Right lobe of liver (tissue), 6 donors: ENCODE results near the gene MMP11. TPM values are rescaled to one million over a fixed set of nuclear protein-coding genes. Genes with fewer than 3 reads are reported as not detected.
A peak's percentile ranks its signal among the peaks of the same experiment; 100 is the strongest.

Source experiments
- ATAC-seq, 4 donors: fragments of 200-7000 bp; cut with Tn5 transposase; one replicate each; pipeline ENCODE4 v1.9.1; 2020; ENCODE audit warnings: mild to moderate bottlenecking in 4 of 4, moderate library complexity in 4 of 4
- DNase-seq, 3 donors: peaks; one replicate each; pipeline ENCODE4 v3.0.0-alpha.2; 2020
- H3K27ac ChIP-seq, 3 donors: fragments of 200-600 bp; one replicate each; pipeline ENCODE4 v1.8.0; 2022
- H3K27me3 ChIP-seq, 2 donors: fragments of 200-600 bp; one replicate each; pipeline ENCODE4 v1.8.0; 2022
- H3K36me3 ChIP-seq, 4 donors: fragments of 200-600 bp; sonication (generic) in 1 of 4; one replicate each; pipeline versions ENCODE4 v1.5.1 to v1.8.0; 2017 to 2022; ENCODE audit warnings: control low read depth in 1 of 4
- H3K4me1 ChIP-seq, 4 donors: fragments of 200-600 bp; sonication (generic) in 1 of 4; one replicate each; pipeline versions ENCODE4 v1.5.1 to v1.8.0; 2017 to 2022; ENCODE audit warnings: control low read depth in 1 of 4
- H3K4me3 ChIP-seq, 3 donors: fragments of 200-600 bp; one replicate each; pipeline ENCODE4 v1.8.0; 2022
- H3K9me3 ChIP-seq, 4 donors: fragments of 200-600 bp; sonication (generic) in 1 of 4; one replicate each; pipeline versions ENCODE4 v1.5.1 to v1.8.0; 2017 to 2022; ENCODE audit warnings: control low read depth in 1 of 4
- CTCF ChIP-seq, 4 donors: fragments of 200-600 bp in 3 of 4; fragments of 450-650 bp in 1 of 4; IDR thresholded peaks; one replicate each; pipeline versions ENCODE4 v1.5.1 to v1.8.0; 2016 to 2022; ENCODE audit warnings: antibody characterized with exemption in 4 of 4, mild to moderate bottlenecking in 2 of 4
- POLR2A ChIP-seq: fragments of 450-650 bp; IDR thresholded peaks from one replicate; pipeline ENCODE4 v1.6.1; 2017; ENCODE audit warnings: antibody characterized with exemption, mild to moderate bottlenecking
- WGBS: methylation state at CpG from one replicate; pipeline ENCODE4 v1.1.6; 2018; ENCODE audit warnings: low coverage, low lambda C conversion rate; ENCODE audit not compliant: insufficient coverage; ENCODE audit errors: missing lambda C conversion rate; 5-methylcytosine and 5-hydroxymethylcytosine counted together
- intact Hi-C, 2 donors: fragments of 100-400 bp; cut with DNase I; formaldehyde crosslinking; loops; one replicate each; pipeline versions ENCODE4 v1.11.2 to v1.14.1; 2022
- total RNA-seq, 6 experiments: library from RNA; depleted of rRNA in 2 of 6; stranded (reverse); fragments of >200 nt in 2 of 6; fragmentation: NEBNext Ultra II Directional in 3 of 6; extraction: Animal tissue kit (Norgen Biotek cat#: 25700) in 3 of 6; gene quantifications; one replicate each; pipeline versions ENCODE4 v1.1.0 to v1.2.4, GENCODE V29; 2016 to 2023
- donor health status: DM: no; HTN: yes; CAD: no.
- donor health status: DM: no; HTN: no; CAD: no.
- donor health status: DM: no; HTN: no; CAD: no.
- donor health status: DM: no; HTN: yes; CAD: no.
- donor health status: DM: no; HTN: yes; CAD: no.

MMP11 gene
- total RNA-seq, 6 experiments from 2014 or later: 0.59 to 1.3 (median 0.90) TPM

GRCh38 chr22:23767303-23767672, 5.4 kb upstream of the MMP11 start:
- peaks cover 0 to 37% (median 12%) of the 10 kb centered on the region in 4 donors for H3K4me1 ChIP-seq
- H3K36me3 ChIP-seq: peaks cover 0 to 11% (median 7%) of the 10 kb centered on the region in 4 donors
- H3K9me3 ChIP-seq: no peaks in the 10 kb centered on the region
- TF ChIP-seq POLR2A: no peak
- TF ChIP-seq CTCF (IDR thresholded peaks at IDR 0.05): no peak
- peak in 1 of 4 donors; percentile 0 for ATAC-seq
- 5% methylated on average over 10 of the region's 27 CpGs for WGBS
- peak overlapping the region; percentile 79 to 85 (median 79) for H3K4me3 ChIP-seq
- H3K27ac ChIP-seq: peak overlapping the region; percentile 84 to 95 (median 95)
- DNase-seq: no peak
- no peaks in the 10 kb centered on the region for H3K27me3 ChIP-seq
- intact Hi-C loops: loop anchor here in 1 of 2 donors (5.0 kb wide), 1 partner anchor 80 kb away; no protein-coding TSS in a partner anchor

DNA sequence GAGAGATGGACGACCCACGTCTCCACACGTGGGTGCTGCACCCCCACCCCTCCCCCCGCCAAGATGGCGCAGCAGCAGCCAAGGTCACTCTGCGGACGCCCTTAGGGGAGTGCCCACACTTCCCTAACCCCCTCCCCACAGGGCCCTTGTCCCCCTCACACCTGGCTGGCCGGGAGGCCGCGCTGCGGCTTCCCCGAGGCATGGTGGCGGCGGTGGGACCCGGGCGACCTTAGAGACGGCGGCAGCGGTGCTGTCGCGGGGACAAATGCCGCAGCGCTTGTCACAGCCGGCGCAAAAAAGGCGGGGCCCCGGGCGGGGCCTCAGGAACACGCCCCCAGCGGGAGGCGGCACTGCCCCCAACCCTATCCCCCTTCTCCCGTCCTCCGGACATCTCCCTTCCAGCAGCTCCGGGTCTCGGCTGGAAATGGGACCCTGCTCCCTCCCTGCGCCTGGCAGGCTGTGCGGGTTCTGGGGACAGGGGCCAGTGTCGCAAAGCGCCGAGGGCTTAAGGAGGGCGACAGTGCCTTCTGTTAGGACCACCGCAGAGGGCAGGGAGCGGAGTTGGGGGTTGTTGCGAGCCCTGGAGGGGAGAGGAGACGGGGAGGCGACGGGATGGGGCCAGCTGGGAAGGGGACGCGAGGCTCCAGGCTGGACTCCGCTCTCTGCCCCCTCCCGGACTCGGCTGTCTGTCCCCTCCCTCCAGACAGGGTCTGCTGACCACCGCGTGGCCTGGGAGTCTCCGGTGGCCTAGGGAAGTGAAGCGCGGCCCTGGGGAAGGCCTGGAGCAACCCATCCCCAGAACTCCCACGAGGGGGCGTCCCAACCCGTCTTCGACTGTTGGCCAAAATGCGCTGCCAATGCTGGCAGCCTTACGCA, 4.7 kb upstream of the MMP11 start, which contains the start of gene CHCHD10:
CHCHD10 (minus strand) TSS at position 300 of the 876 bp plus-strand sequence; CDS start at position 202, 98 bp downstream.
- Histone ChIP-seq H3K4me1 (peaks cover 0 to 40% (median 12%) of the 10 kb centered on the region in 4 donors), H3K36me3 (peaks cover 0 to 11% (median 7%) of the 10 kb centered on the region in 4 donors), H3K27me3 (no peaks in the 10 kb centered on the region), H3K9me3 (no peaks in the 10 kb centered on the region), H3K27ac (peak within 1 kb of the TSS; percentile 84 to 95 (median 95)), H3K4me3 (peak within 1 kb of the TSS; percentile 79 to 85 (median 79))
- WGBS: 0% methylated on average over 9 of the region's 63 CpGs
- peak; percentile 92 for TF ChIP-seq POLR2A
- TF ChIP-seq CTCF (IDR thresholded peaks at IDR 0.05): peak; percentile 81 to 87 (median 83)
- DNase-seq: peak; percentile 90 to 93 (median 92)
- ATAC-seq: peak; percentile 73 to 83 (median 78)
- intact Hi-C loops: loop anchor here in 1 of 2 donors (5.0 kb wide), 1 partner anchor 79 kb away; no protein-coding TSS in a partner anchor

DNA sequence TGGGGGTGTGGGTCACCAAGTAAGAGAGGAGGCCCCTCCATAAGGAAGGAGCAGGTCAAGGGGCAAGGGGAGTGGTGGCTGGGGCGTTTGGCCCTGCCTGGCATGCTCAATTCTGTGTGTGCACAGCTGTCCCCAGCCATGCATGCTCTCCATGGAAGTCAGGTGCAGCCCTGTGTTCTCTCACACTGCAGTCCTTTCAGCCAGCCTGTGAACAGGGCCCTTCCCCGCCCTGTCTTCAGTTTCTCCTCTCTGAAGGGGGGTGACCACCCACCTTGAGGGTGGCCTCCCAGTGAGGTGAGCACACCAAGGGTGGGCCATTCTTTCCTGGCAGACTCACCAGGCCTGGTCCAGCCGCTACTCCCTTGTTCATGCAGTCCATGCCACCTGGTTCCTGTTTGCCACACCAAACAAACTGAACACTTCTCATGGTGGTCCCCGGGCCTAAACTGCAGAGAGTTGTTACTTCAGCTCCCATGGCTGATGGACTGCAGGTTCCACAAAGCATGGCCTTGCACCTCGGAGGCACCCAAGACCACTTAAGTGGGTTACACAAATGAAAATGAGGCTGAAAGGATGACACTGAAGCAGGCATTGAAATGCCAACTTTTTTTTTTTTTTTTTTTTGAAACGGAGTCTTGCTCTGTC, 3.2 kb upstream of the MMP11 start:
- no peak for ATAC-seq
- Histone ChIP-seq H3K27ac (no peak overlapping the region), H3K9me3 (no peaks in the 10 kb centered on the region), H3K27me3 (no peaks in the 10 kb centered on the region), H3K4me1 (peaks cover 0 to 30% (median 15%) of the 10 kb centered on the region in 4 donors), H3K36me3 (peaks cover 0 to 3% (median under 1%) of the 10 kb centered on the region in 4 donors), H3K4me3 (no peak overlapping the region)
- DNase-seq: no peak
- intact Hi-C loops: loop anchor here in 1 of 2 donors (5.0 kb wide), 1 partner anchor 78 kb away; no protein-coding TSS in a partner anchor
- TF ChIP-seq POLR2A (no peak), CTCF (IDR thresholded peaks at IDR 0.05) (no peak)
- WGBS: 81% methylated on average over 2 of the region's 6 CpGs

DNA sequence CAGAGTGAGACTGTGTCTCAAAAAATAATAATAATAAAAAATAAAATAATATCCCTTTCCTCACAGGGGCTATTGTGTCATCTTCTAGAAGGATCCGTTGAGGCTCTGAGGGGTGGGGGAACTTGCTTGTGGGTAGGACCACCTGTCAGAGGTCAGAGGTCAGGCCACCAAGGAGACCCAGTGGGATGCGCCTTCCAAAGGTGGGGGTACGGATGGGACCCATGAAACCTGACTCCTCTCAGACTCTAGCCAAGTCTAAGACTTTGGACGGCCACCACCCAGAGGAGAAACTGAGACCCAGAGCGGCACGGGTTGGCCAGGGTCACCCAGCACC, 367 bp upstream of the MMP11 start:
- Histone ChIP-seq H3K4me1 (peaks cover 0 to 15% (median 6%) of the 10 kb centered on the region in 4 donors), H3K4me3 (peak overlapping the region in 2 of 3 donors; percentile 35 to 52), H3K27ac (no peak overlapping the region), H3K27me3 (no peaks in the 10 kb centered on the region), H3K9me3 (no peaks in the 10 kb centered on the region), H3K36me3 (no peaks in the 10 kb centered on the region)
- intact Hi-C loops: no loop called here
- WGBS: 9% methylated on average over 6 of the region's 6 CpGs
- DNase-seq: no peak
- TF ChIP-seq POLR2A (no peak), CTCF (IDR thresholded peaks at IDR 0.05) (no peak)
- ATAC-seq: no peak
